Activated CD4-positive, alpha-beta T cell treated with anti-CD3 and anti-CD28 coated beads, Interleukin-2, Interleukin-6, amounts not matched to agents 100 ng/mL and 50 ng/mL, durations not matched to agents 16 hours and 8 hours (primary cell): ENCODE measurements around the gene CHCHD2.
"Not testable (repeated sequence)": the region's sequence is repeated elsewhere in the genome, so short reads cannot be mapped to it uniquely, and the experiment has no call there.

Source experiments
- DNase-seq: peaks from one replicate; pipeline ENCODE4 v3.0.0-alpha.2; 2020

CHCHD2 gene

GRCh38 chr7:56081626-56082340 lies 24.5 kb downstream of the CHCHD2 start:
- no peak for DNase-seq

DNA sequence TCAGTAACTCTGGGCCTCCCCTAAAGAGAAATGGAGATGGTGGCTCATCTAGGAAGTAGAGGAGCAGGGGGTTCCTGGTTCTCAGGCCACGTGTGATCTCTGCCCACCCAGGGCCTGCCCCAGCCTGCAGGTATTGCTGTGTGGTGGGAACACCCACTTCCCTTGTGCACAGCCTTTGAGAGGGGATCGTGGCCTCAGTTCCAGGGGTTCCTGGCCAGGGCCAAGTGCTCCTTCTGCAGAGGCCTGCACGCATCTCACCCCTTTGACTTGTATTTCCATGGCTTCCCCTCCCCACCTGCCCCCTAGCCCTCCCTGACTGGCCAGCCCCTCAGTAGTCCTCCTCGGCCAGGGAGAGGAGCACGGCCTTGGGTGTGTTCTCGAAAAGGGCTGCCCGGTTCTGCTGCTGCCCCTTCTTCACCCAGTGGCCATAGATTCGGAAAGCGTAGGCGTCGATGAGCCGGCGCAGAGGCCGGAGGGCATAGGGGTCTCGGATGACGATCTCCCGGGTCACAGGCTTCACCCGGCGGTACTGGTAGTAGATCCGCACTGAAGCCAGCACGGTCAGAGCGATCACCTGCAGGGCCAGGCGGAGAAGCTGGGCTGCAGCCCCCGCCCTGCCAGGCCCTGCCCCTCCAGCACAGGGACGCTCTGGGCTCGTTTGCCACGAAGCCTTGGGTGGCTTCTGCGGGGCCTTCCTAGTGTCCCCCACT lies 25.4 kb downstream of the CHCHD2 start:
- not testable (repeated sequence) for DNase-seq

GRCh38 chr7:56079450-56080185 lies 26.7 kb downstream of the CHCHD2 start:
- no peak for DNase-seq

GRCh38 chr7:56078196-56078595 lies 28.1 kb downstream of the CHCHD2 start:
- no peak for DNase-seq

GRCh38 chr7:56077681-56078080 lies 28.6 kb downstream of the CHCHD2 start:
- DNase-seq = no peak

- peak; percentile 83 for DNase-seq
Observed at GRCh38 chr7:56074371-56074791, 31.9 kb downstream of the CHCHD2 start.

- not testable (repeated sequence) for DNase-seq
Observed at GRCh38 chr7:56066376-56066775, 39.9 kb downstream of the CHCHD2 start.

DNA sequence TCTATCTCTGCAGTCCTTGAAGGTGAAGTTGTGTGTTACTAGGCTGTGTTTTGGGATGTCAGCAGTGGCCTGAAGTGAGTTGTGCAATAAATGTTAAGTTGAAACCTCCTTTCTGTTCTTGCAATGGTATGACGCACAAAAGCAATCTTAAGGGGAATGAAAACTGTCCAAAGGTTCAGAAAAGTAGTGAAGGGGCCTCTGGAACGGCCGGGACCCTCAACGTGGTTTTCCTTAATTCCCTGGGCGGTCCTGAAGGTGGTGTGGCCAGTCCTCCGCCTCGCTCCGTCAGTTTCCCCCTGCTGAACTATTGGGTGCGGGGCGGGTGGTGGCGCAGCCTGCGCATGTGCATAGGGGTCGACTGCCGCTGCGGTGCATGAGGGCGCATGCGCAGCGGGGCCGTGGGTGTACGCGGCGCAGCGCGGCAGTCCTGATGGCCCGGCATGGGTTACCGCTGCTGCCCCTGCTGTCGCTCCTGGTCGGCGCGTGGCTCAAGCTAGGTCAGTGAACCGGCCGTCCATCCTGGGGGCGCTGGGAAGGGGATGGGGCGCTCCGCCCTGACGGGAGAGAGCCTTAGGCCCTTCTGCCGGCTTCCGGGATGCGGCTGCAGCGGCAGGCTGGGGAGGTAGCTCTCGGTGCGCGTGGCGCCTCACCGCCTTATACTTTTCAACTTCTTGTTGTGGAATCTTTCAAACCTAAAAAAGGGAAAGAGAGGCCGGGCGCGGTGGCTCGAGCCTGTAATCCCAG lies 42.2 kb downstream of the CHCHD2 start, which contains the start of gene SUMF2:
SUMF2 (plus strand) TSS at position 405 of the 744 bp plus-strand sequence; CDS start at position 431, 26 bp downstream.
- DNase-seq = peak; percentile 93

- DNase-seq = no peak
Observed at GRCh38 chr7:56063500-56063881, 42.8 kb downstream of the CHCHD2 start.

- DNase-seq = peak; percentile 32
Observed at GRCh38 chr7:56062382-56062781, 43.9 kb downstream of the CHCHD2 start.

DNA sequence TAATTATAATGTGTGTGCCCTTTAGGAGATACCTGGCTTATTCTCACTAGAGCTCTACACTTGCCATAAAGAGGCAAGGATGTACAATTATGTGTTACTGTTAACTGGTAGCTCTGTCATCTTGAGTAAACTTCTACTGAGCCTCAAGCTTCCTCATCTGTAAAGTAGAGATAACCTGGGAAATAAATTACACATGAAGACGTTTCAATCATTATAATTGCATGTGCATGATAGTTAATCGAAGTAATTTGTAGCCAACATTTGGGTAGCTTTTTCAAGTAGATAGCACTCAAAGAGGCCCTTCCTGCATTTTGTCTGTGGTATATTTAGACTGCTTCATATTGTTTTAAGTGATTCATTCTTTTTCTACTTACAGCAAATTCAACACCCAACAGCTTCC lies 52.3 kb downstream of the CHCHD2 start:
- no peak for DNase-seq

DNA sequence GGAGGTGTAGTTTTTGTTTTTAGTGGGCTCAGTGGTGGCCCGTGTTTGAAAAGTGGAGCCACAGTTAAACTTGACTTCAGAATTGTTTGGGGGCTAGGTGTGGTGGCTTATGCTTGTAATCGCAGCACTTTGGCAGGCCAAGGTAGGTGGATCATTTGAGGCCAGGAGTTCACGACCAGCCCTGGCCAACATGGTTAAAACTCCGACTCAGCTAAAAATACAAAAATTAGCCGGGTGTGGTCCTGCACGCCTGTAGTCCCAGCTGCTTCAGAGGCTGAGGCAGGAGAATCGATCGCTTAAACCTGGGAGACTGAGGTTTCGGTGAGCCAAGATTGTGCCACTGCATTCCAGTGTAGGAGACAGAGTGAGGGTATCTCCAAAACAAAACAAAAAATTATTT lies 52.9 kb downstream of the CHCHD2 start:
- DNase-seq = no peak
